Measurements from ENCODE around the gene CPT1B. TPM values are rescaled to one million over a fixed set of nuclear protein-coding genes. Genes with fewer than 3 reads are reported as not detected.

CPT1B gene
- total and polyA plus RNA-seq, 2 donors (not counting 3 experiments of a cell fraction or from before 2014, with no cell fraction given), result 7.1 TPM

GRCh38 chr22:50570861-50571260 lies 7.4 kb downstream of the CPT1B start:
- intact Hi-C loops (cut with micrococcal nuclease), result no loop called here
- Histone ChIP-seq H4K20me1 (replicated peaks; ENCODE audit: control insufficient read depth, extremely low read depth, insufficient read depth, low read length) (no peaks in the 10 kb centered on the region), H3K4me1 (ENCODE audit: control insufficient read depth, extremely low read depth, insufficient read depth, low read length) (no peaks in the 10 kb centered on the region), H2AFZ (ENCODE audit: low read depth, low read length) (no peak overlapping the region), H3K27me3 (ENCODE audit: control insufficient read depth in 2 of 2, insufficient read depth in 2 of 2, low read length in 2 of 2) (no peaks in the 10 kb centered on the region), H3K9me3 (replicated peaks; ENCODE audit: control insufficient read depth, insufficient read depth, low read length) (no peaks in the 10 kb centered on the region), H3K9ac (replicated peaks; ENCODE audit: extremely low read depth, insufficient read depth, low read length) (no peak overlapping the region), H3K4me3 (replicated peaks in 1 of 3; ENCODE audit: insufficient read depth in 1 of 3, low read depth in 1 of 3, low read length in 3 of 3) (no peak overlapping the region), H3K79me2 (ENCODE audit: control insufficient read depth, insufficient read depth, low read length) (no peaks in the 10 kb centered on the region), H3K36me3 (ENCODE audit: control insufficient read depth in 2 of 2, extremely low read depth in 1 of 2, insufficient read depth in 2 of 2, low read length in 2 of 2) (no peaks in the 10 kb centered on the region), H3K4me2 (ENCODE audit: insufficient read depth, low read length) (no peak overlapping the region), H3K27ac (ENCODE audit: insufficient read depth, low read depth, low read length) (no peak overlapping the region), H3K9me1 (replicated peaks; ENCODE audit: control insufficient read depth, extremely low read depth, insufficient read depth, low read length) (no peaks in the 10 kb centered on the region)
- dilution Hi-C loops (cut with MboI; ENCODE audit: extremely low pct_ligation_motif_present, low sequenced_read_pairs), result no loop called here
- FAIRE-seq (no peak), DNase-seq (ENCODE audit: low read depth, low spot score) (no peak)
- TF ChIP-seq POLR2A (IDR thresholded peaks at IDR 0.05; ENCODE audit: low read depth, low read length), result no peak
- TF ChIP-seq GATA2 (IDR thresholded peaks at IDR 0.05; ENCODE audit: insufficient read depth, insufficient read length, low read depth, low read length), result no peak
- TF ChIP-seq CTCF (IDR thresholded peaks at IDR 0.05; ENCODE audit: extremely low read depth in 1 of 2, insufficient read depth in 1 of 2, low read depth in 1 of 2, low read length in 2 of 2), result no peak
- TF ChIP-seq JUN (IDR thresholded peaks at IDR 0.05; ENCODE audit: borderline replicate concordance, insufficient read depth, insufficient read length, low read depth), result no peak
- no peak for TF ChIP-seq POLR2AphosphoS5 (IDR thresholded peaks at IDR 0.05; ENCODE audit: insufficient read depth, low read depth, low read length)
- TF ChIP-seq EZH2 (IDR thresholded peaks at IDR 0.05; ENCODE audit: borderline replicate concordance, low read depth, low read length, severe bottlenecking), result no peak
- TF ChIP-seq FOS (IDR thresholded peaks at IDR 0.05; ENCODE audit: borderline replicate concordance, insufficient read depth, low read length), result no peak
- TF ChIP-seq MYC (IDR thresholded peaks at IDR 0.05; ENCODE audit: low read depth, low read length), result no peak
- no peak for TF ChIP-seq MAX (IDR thresholded peaks at IDR 0.05; ENCODE audit: insufficient read depth, insufficient read length)
- ChIA-PET POLR2A (no interaction called here), CTCF (interaction anchor here (2.5 kb wide), 1 partner anchor 8 kb away, joined by 12 read pairs; the partner anchor contains the start of gene SYCE3)
- BruUV-seq (replicated peaks), result no TSS peak

Data from endothelial cell of umbilical vein (primary cell).